Sigmoid colon (tissue), 7 donors: ENCODE measurements around the gene TNNI3. TPM values are rescaled to one million over a fixed set of nuclear protein-coding genes. Genes with fewer than 3 reads are reported as not detected.
A peak's percentile ranks its signal among the peaks of the same experiment; 100 is the strongest.

Source experiments
- DNase-seq: peaks from one replicate; pipeline ENCODE4 v3.0.0-alpha.2; 2019
- H3K27ac ChIP-seq, 4 donors: fragments of 200-600 bp; sonication (generic); one replicate each; pipeline ENCODE4 v1.5.1; 2016 to 2019; ENCODE audit warnings: mild to moderate bottlenecking in 1 of 4
- H3K27me3 ChIP-seq, 3 donors: fragments of 200-600 bp; sonication (generic); one replicate each; pipeline ENCODE4 v1.5.1; 2019; ENCODE audit warnings: mild to moderate bottlenecking in 1 of 3
- H3K36me3 ChIP-seq, 4 donors: fragments of 200-600 bp; sonication (generic); one replicate each; pipeline ENCODE4 v1.5.1; 2016 to 2019
- H3K4me1 ChIP-seq, 4 donors: fragments of 200-600 bp; sonication (generic); one replicate each; pipeline ENCODE4 v1.5.1; 2017 to 2019
- H3K4me3 ChIP-seq, 4 donors: fragments of 200-600 bp; sonication (generic); one replicate each; pipeline ENCODE4 v1.5.1; 2017 to 2019; ENCODE audit warnings: mild to moderate bottlenecking in 2 of 4, moderate library complexity in 1 of 4
- H3K9me3 ChIP-seq, 4 donors: fragments of 200-600 bp in 3 of 4; sonication (generic) in 3 of 4; one replicate each; pipeline versions ENCODE4 v1.5.1 to v1.6.1; 2013 to 2019
- CTCF ChIP-seq, 4 experiments: fragments of 450-650 bp in 3 of 4; fragments of 200-600 bp in 1 of 4; IDR thresholded peaks; one replicate each; pipeline ENCODE4 v1.5.1; 2016 to 2019; ENCODE audit warnings: antibody characterized with exemption in 4 of 4, mild to moderate bottlenecking in 3 of 4, moderate library complexity in 2 of 4
- EP300 ChIP-seq, 4 donors: sonication (generic); formaldehyde crosslinking; IDR thresholded peaks; one replicate each; pipeline ENCODE4 v1.6.1; 2017; ENCODE audit warnings: antibody characterized with exemption in 4 of 4
- POLR2A ChIP-seq, 2 donors: fragments of 450-650 bp; IDR thresholded peaks; one replicate each; pipeline ENCODE4 v1.6.1; 2016; ENCODE audit warnings: antibody characterized with exemption in 2 of 2, mild to moderate bottlenecking in 2 of 2, moderate library complexity in 2 of 2
- POLR2AphosphoS5 ChIP-seq, 4 donors: sonication (generic); formaldehyde crosslinking; IDR thresholded peaks; one replicate each; pipeline ENCODE4 v1.6.1; 2017; ENCODE audit warnings: antibody characterized with exemption in 4 of 4
- WGBS, 2 donors: extraction: QIAGEN DNeasy Blood & Tissue Kit; methylation state at CpG; one replicate each; pipeline ENCODE4 v1.1.7; 2013; 5-methylcytosine and 5-hydroxymethylcytosine counted together
- intact Hi-C: fragments of 100-400 bp; cut with DNase I; formaldehyde crosslinking; loops from one replicate; pipeline ENCODE4 v1.15.1; 2023
- polyA plus RNA-seq, 3 donors: library from polyadenylated mRNA; stranded (reverse); fragments of 200-250 nt; gene quantifications; one replicate each; pipeline ENCODE4 v1.2.3, GENCODE V29; 2013
- total RNA-seq, 4 donors: library from RNA; depleted of rRNA; stranded (reverse); fragments of >200 nt; gene quantifications; one replicate each; pipeline ENCODE4 v1.1.0, GENCODE V29; 2016
- donor health status: healthy with polysubstance abuse.
- donor health status: Bipolar disorder and iron deficiency.
- donor health status: healthy.

TNNI3 gene
- total and polyA plus RNA-seq, 7 donors = 3.6 to 45.5 (median 3.6) TPM; not detected in 4

- peaks cover 42 to 98% (median 94%) of the 10 kb centered on the region in 3 donors for H3K27me3 ChIP-seq
- no peak overlapping the region for H3K27ac ChIP-seq
- H3K9me3 ChIP-seq = no peaks in the 10 kb centered on the region
- DNase-seq = no peak
- intact Hi-C loops = no loop called here
- H3K4me1 ChIP-seq = peaks cover 0 to 23% (median 19%) of the 10 kb centered on the region in 4 donors
- H3K36me3 ChIP-seq = no peaks in the 10 kb centered on the region
- H3K4me3 ChIP-seq = no peak overlapping the region
- TF ChIP-seq EP300 (IDR thresholded peaks at IDR 0.05) (no peak), POLR2AphosphoS5 (IDR thresholded peaks at IDR 0.05) (no peak)
- WGBS, 2 donors = 55 to 70% methylated on average over 4 of the region's 4 CpGs
These were observed 11.6 kb upstream of the TNNI3 start for GRCh38 chr19:55169136-55169535.

GRCh38 chr19:55166530-55167268, 9.2 kb upstream of the TNNI3 start, which contains the start of gene DNAAF3:
TSS of gene DNAAF3 (minus strand) at chr19:55166613. CDS start at chr19:55166413, 200 bp downstream.
- Histone ChIP-seq H3K27me3 (peaks cover 39 to 97% (median 92%) of the 10 kb centered on the region in 3 donors), H3K4me1 (peaks cover 0 to 14% (median 9%) of the 10 kb centered on the region in 4 donors), H3K4me3 (peak within 1 kb of the TSS; percentile 2 to 45 (median 26)), H3K27ac (peak within 1 kb of the TSS in 1 of 4 donors; percentile 19), H3K9me3 (no peaks in the 10 kb centered on the region), H3K36me3 (no peaks in the 10 kb centered on the region)
- 1 to 2% methylated on average over 33 of the region's 33 CpGs for WGBS, 2 donors
- TF ChIP-seq CTCF (IDR thresholded peaks at IDR 0.05) (no peak), POLR2A (IDR thresholded peaks at IDR 0.05) (no peak), POLR2AphosphoS5 (IDR thresholded peaks at IDR 0.05) (no peak), EP300 (IDR thresholded peaks at IDR 0.05) (no peak)
- peak; percentile 94 for DNase-seq
- intact Hi-C loops = no loop called here

GRCh38 chr19:55165952-55166529, 8.5 kb upstream of the TNNI3 start:
- no peaks in the 10 kb centered on the region for H3K36me3 ChIP-seq
- H3K4me1 ChIP-seq = peaks cover 0 to 14% (median 9%) of the 10 kb centered on the region in 4 donors
- no peaks in the 10 kb centered on the region for H3K9me3 ChIP-seq
- peak overlapping the region in 1 of 4 donors; percentile 19 for H3K27ac ChIP-seq
- H3K4me3 ChIP-seq = peak overlapping the region; percentile 2 to 45 (median 26)
- H3K27me3 ChIP-seq = peaks cover 45 to 97% (median 94%) of the 10 kb centered on the region in 3 donors
- 2% methylated on average over 34 of the region's 34 CpGs for whole genome bisulfite sequencing, 2 donors
- intact Hi-C loops = no loop called here
- DNase-seq = peak; percentile 74
- TF ChIP-seq CTCF (IDR thresholded peaks at IDR 0.05) = peak in 1 of 4 experiments; percentile 7
- no peak for TF ChIP-seq POLR2A (IDR thresholded peaks at IDR 0.05)

GRCh38 chr19:55161571-55162322, 4.2 kb upstream of the TNNI3 start:
- Histone ChIP-seq H3K36me3 (no peaks in the 10 kb centered on the region), H3K27ac (no peak overlapping the region), H3K4me3 (no peak overlapping the region), H3K4me1 (peaks cover 0 to 12% (median 10%) of the 10 kb centered on the region in 4 donors), H3K9me3 (no peaks in the 10 kb centered on the region), H3K27me3 (peaks cover 39 to 97% (median 90%) of the 10 kb centered on the region in 3 donors)
- DNase-seq = no peak
- TF ChIP-seq POLR2A (IDR thresholded peaks at IDR 0.05) = no peak
- WGBS, 2 donors = 26 to 29% methylated on average over 61 of the region's 61 CpGs
- intact Hi-C loops = no loop called here

- H3K9me3 ChIP-seq = no peaks in the 10 kb centered on the region
- no peak overlapping the region for H3K4me3 ChIP-seq
- intact Hi-C loops = no loop called here
- no peak for DNase-seq
- H3K27me3 ChIP-seq = peaks cover 37 to 97% (median 90%) of the 10 kb centered on the region in 3 donors
- 22 to 43% methylated on average over 32 of the region's 32 CpGs for WGBS, 2 donors
- peaks cover 0 to 16% (median 6%) of the 10 kb centered on the region in 4 donors for H3K4me1 ChIP-seq
- TF ChIP-seq POLR2A (IDR thresholded peaks at IDR 0.05) (no peak), POLR2AphosphoS5 (IDR thresholded peaks at IDR 0.05) (no peak), EP300 (IDR thresholded peaks at IDR 0.05) (no peak), CTCF (IDR thresholded peaks at IDR 0.05) (no peak)
- H3K27ac ChIP-seq = no peak overlapping the region
- no peaks in the 10 kb centered on the region for H3K36me3 ChIP-seq
These were observed 3.4 kb upstream of the TNNI3 start for GRCh38 chr19:55160986-55161365.
